Measurements from ENCODE around the gene LCMT1. TPM values are rescaled to one million over a fixed set of nuclear protein-coding genes. Genes with fewer than 3 reads are reported as not detected.

LCMT1 gene
- total RNA-seq, 3 donors from 2014 or later: 26.9 to 38.3 (median 30.4) TPM

- no peaks in the 10 kb centered on the region for H3K36me3 ChIP-seq
- no peaks in the 10 kb centered on the region for H3K27me3 ChIP-seq
- no peaks in the 10 kb centered on the region for H3K4me1 ChIP-seq
- H3K27ac ChIP-seq: no peak overlapping the region
- TF ChIP-seq POLR2A (IDR thresholded peaks at IDR 0.05) (no peak), CTCF (IDR thresholded peaks at IDR 0.05) (no peak), POLR2AphosphoS5 (IDR thresholded peaks at IDR 0.05) (no peak)
- no peaks in the 10 kb centered on the region for H3K9me3 ChIP-seq
- intact Hi-C loops (cut with DNase I; ENCODE audit: low total_unique reads): no loop called here
- DNase-seq (ENCODE audit: low spot score in 2 of 2): no peak
- no peak overlapping the region for H3K4me3 ChIP-seq
Observed at GRCh38 chr16:25079637-25080378, 31.7 kb upstream of the LCMT1 start.

GRCh38 chr16:25080420-25081131 is 31.0 kb upstream of the LCMT1 start:
- no peak for DNase-seq (ENCODE audit: low spot score in 2 of 2)
- no peaks in the 10 kb centered on the region for H3K27me3 ChIP-seq
- intact Hi-C loops (cut with DNase I; ENCODE audit: low total_unique reads): no loop called here
- no peak overlapping the region for H3K4me3 ChIP-seq
- no peak overlapping the region for H3K27ac ChIP-seq
- H3K9me3 ChIP-seq: no peaks in the 10 kb centered on the region
- H3K4me1 ChIP-seq: no peaks in the 10 kb centered on the region
- TF ChIP-seq CTCF (IDR thresholded peaks at IDR 0.05) (no peak), POLR2A (IDR thresholded peaks at IDR 0.05) (no peak), POLR2AphosphoS5 (IDR thresholded peaks at IDR 0.05) (no peak)
- H3K36me3 ChIP-seq: no peaks in the 10 kb centered on the region

- H3K9me3 ChIP-seq: no peaks in the 10 kb centered on the region
- TF ChIP-seq POLR2A (IDR thresholded peaks at IDR 0.05) (no peak), CTCF (IDR thresholded peaks at IDR 0.05) (no peak), POLR2AphosphoS5 (IDR thresholded peaks at IDR 0.05) (no peak)
- H3K27ac ChIP-seq: no peak overlapping the region
- DNase-seq (ENCODE audit: low spot score in 2 of 2): no peak
- H3K36me3 ChIP-seq: no peaks in the 10 kb centered on the region
- intact Hi-C loops (cut with DNase I; ENCODE audit: low total_unique reads): no loop called here
- H3K4me3 ChIP-seq: no peak overlapping the region
- H3K27me3 ChIP-seq: no peaks in the 10 kb centered on the region
- no peaks in the 10 kb centered on the region for H3K4me1 ChIP-seq
Observed at GRCh38 chr16:25081702-25082101, 29.8 kb upstream of the LCMT1 start.

GRCh38 chr16:25083065-25083464 is 28.5 kb upstream of the LCMT1 start:
- Histone ChIP-seq H3K9me3 (no peaks in the 10 kb centered on the region), H3K27ac (no peak overlapping the region), H3K4me3 (no peak overlapping the region), H3K4me1 (no peaks in the 10 kb centered on the region), H3K27me3 (no peaks in the 10 kb centered on the region), H3K36me3 (no peaks in the 10 kb centered on the region)
- DNase-seq (ENCODE audit: low spot score in 2 of 2): no peak
- intact Hi-C loops (cut with DNase I; ENCODE audit: low total_unique reads): no loop called here
- TF ChIP-seq CTCF (IDR thresholded peaks at IDR 0.05) (no peak), POLR2AphosphoS5 (IDR thresholded peaks at IDR 0.05) (no peak), POLR2A (IDR thresholded peaks at IDR 0.05) (no peak)

GRCh38 chr16:25083701-25084100 is 27.8 kb upstream of the LCMT1 start:
- no peak for TF ChIP-seq POLR2AphosphoS5 (IDR thresholded peaks at IDR 0.05)
- TF ChIP-seq CTCF (IDR thresholded peaks at IDR 0.05): no peak
- TF ChIP-seq POLR2A (IDR thresholded peaks at IDR 0.05): no peak
- H3K4me3 ChIP-seq: no peak overlapping the region
- H3K36me3 ChIP-seq: no peaks in the 10 kb centered on the region
- no peak overlapping the region for H3K27ac ChIP-seq
- intact Hi-C loops (cut with DNase I; ENCODE audit: low total_unique reads): no loop called here
- no peaks in the 10 kb centered on the region for H3K4me1 ChIP-seq
- H3K27me3 ChIP-seq: no peaks in the 10 kb centered on the region
- no peak for DNase-seq (ENCODE audit: low spot score in 2 of 2)
- no peaks in the 10 kb centered on the region for H3K9me3 ChIP-seq

Measured in breast epithelium (tissue), 4 donors.